ENCODE results near the gene CREG2. TPM values are rescaled to one million over a fixed set of nuclear protein-coding genes. Genes with fewer than 3 reads are reported as not detected.

Gene CREG2
- 1.3 and 2.4 TPM in 2 replicates for total RNA-seq (2022)
- Bru-seq, nascent RNA: percentile 23 among the genes with signal in this experiment
- percentile 26 among the genes with signal in this experiment for BruChase-seq, experiment 1, labeled RNA remaining after a 6-hour chase
- percentile 19 among the genes with signal in this experiment for BruChase-seq, experiment 2, labeled RNA remaining after a 2-hour chase
- long read RNA-seq, full-length matches to known transcripts: 2 of 3 reads
- long read RNA-seq, partial matches to known transcripts: 1 of 3 reads
- long read RNA-seq, other reads (novel, unspliced or antisense): 0 of 3 reads

GRCh38 chr2:101387151-101387834 is at the start of gene CREG2:
Gene CREG2, minus strand, starts transcription at chr2:101387503. Its CDS starts 46 bp downstream, at chr2:101387457.
- intact Hi-C loops (cut with micrococcal nuclease; ENCODE audit: unreplicated experiment): loop anchor here (1.0 to 10.0 kb wide), 2 partner anchors 45 to 112 kb away; no protein-coding TSS in a partner anchor
- no peaks in the 10 kb centered on the region for H3K9me3 Mint-ChIP-seq (ENCODE audit: low read depth, unreplicated experiment)
- peak; percentile 86 for DNase-seq
- peaks cover 16% of the 10 kb centered on the region for H3K36me3 Mint-ChIP-seq (ENCODE audit: insufficient read depth, unreplicated experiment)
- peaks cover 12% of the 10 kb centered on the region for H3K27me3 Mint-ChIP-seq (ENCODE audit: unreplicated experiment)
- CTCF ChIA-PET: interaction anchor here (0.5 to 3.2 kb wide), 10 partner anchors 9 to 612 kb away, joined by 3 to 16 read pairs (median 5); no protein-coding TSS in a partner anchor
- H3K27ac Mint-ChIP-seq (ENCODE audit: unreplicated experiment): no peak within 1 kb of the TSS
- no peaks in the 10 kb centered on the region for H3K4me1 Mint-ChIP-seq (ENCODE audit: low read depth, unreplicated experiment)
- H3K4me3 Mint-ChIP-seq (ENCODE audit: low read depth, unreplicated experiment): peak within 1 kb of the TSS; percentile 74
- BruUV-seq (replicated peaks): no TSS peak
- TF ChIP-seq, protein P1, sequence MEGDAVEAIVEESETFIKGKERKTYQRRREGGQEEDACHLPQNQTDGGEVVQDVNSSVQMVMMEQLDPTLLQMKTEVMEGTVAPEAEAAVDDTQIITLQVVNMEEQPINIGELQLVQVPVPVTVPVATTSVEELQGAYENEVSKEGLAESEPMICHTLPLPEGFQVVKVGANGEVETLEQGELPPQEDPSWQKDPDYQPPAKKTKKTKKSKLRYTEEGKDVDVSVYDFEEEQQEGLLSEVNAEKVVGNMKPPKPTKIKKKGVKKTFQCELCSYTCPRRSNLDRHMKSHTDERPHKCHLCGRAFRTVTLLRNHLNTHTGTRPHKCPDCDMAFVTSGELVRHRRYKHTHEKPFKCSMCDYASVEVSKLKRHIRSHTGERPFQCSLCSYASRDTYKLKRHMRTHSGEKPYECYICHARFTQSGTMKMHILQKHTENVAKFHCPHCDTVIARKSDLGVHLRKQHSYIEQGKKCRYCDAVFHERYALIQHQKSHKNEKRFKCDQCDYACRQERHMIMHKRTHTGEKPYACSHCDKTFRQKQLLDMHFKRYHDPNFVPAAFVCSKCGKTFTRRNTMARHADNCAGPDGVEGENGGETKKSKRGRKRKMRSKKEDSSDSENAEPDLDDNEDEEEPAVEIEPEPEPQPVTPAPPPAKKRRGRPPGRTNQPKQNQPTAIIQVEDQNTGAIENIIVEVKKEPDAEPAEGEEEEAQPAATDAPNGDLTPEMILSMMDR (IDR thresholded peaks at IDR 0.05; ENCODE audit: unreplicated experiment): no peak

DNA sequence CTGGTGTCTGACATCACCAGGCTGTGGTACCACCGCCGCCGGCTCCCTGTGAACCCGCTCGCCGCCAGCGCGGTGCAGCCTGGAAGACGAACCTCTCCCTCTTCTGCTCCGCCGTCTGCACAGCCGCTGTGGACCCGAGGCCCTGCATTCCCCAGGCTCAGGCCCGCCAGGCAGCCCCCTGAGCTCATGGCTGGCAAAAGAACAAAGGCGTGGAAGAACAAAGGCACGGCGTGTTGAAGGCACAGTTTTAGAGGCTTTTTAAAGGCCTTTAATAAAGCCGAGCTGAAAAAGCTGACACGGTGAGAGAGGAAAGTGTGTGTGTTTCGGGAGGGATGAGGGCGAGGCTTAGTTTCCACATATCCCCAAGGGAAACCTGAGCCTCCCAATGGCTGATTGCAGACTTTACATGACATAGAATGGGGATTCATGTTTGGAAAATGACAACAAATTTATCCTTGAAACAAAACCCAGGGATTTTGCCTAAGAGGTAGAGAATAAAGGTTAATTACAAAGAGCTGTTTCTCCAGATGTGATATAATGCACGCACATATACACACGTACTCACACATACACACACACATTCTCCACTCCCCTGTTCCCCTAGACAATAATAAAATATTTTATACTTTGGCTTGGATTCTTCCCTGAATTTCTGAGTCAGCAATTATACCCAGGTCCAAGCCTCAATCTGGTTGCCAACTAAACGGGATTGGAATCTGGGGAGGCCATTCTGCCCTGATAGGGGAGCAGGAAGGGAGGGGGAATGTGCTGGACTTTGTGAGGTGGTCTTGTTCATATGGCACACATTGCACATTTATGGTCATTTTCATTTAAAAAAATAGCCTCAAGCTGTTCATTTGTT is 47.9 kb upstream of the CREG2 start:
- Mint-ChIP-seq H3K4me3 (ENCODE audit: low read depth, unreplicated experiment) (no peak overlapping the region), H3K9me3 (ENCODE audit: low read depth, unreplicated experiment) (no peaks in the 10 kb centered on the region), H3K4me1 (ENCODE audit: low read depth, unreplicated experiment) (no peaks in the 10 kb centered on the region), H3K27ac (ENCODE audit: unreplicated experiment) (no peak overlapping the region), H3K27me3 (ENCODE audit: unreplicated experiment) (no peaks in the 10 kb centered on the region), H3K36me3 (ENCODE audit: insufficient read depth, unreplicated experiment) (no peaks in the 10 kb centered on the region)
- BruUV-seq (replicated peaks): no TSS peak
- no peak for DNase-seq
- TF ChIP-seq, protein P1 (IDR thresholded peaks at IDR 0.05; ENCODE audit: unreplicated experiment): no peak
- intact Hi-C loops (cut with micrococcal nuclease; ENCODE audit: unreplicated experiment): no loop called here
- CTCF ChIA-PET: no interaction called here

- intact Hi-C loops (cut with micrococcal nuclease; ENCODE audit: unreplicated experiment): no loop called here
- DNase-seq: no peak
- Mint-ChIP-seq H3K9me3 (ENCODE audit: low read depth, unreplicated experiment) (no peaks in the 10 kb centered on the region), H3K27ac (ENCODE audit: unreplicated experiment) (no peak overlapping the region), H3K27me3 (ENCODE audit: unreplicated experiment) (no peaks in the 10 kb centered on the region), H3K4me1 (ENCODE audit: low read depth, unreplicated experiment) (no peaks in the 10 kb centered on the region), H3K36me3 (ENCODE audit: insufficient read depth, unreplicated experiment) (no peaks in the 10 kb centered on the region), H3K4me3 (ENCODE audit: low read depth, unreplicated experiment) (no peak overlapping the region)
- no TSS peak for BruUV-seq (replicated peaks)
- TF ChIP-seq, protein P1 (IDR thresholded peaks at IDR 0.05; ENCODE audit: unreplicated experiment): no peak
- CTCF ChIA-PET: no interaction called here
Observed at GRCh38 chr2:101433465-101433864, 46.2 kb upstream of the CREG2 start.

DNA sequence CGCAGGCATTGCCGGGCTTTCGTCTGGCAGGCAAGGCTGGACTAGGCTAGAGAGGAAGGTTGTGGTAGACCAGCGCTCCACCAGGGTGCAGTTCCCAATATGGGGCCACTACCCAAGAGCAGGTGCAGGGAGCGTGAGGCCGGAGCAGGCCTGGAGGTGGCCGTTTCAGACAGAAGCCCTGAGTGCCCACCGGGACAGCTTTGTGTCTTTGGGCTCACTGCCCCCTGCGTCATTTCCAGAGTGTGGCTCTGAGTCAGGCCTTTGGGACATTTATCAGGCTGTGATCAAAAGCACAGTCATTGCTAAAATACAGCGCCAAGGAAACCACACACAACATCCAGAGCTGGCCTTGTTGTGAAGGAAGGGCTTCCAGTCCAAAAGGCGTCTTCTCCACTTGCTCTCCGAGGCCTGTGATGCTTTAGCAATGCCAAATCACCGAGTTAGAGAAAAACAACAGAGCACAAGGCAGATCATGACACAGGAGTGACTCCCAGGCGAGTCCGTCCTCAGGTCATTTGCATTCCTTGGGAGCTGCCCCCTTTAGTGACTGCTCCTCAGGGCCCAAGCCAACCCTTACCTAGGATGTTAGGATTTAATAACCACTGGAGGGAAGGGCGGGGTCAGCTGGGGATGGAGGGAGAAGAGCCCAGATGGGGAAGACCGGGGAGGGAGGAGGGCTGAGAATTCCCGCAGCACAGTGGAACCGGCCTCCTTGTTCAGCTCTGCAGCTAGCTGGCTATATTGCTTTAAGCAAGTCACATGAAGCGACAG is 45.3 kb upstream of the CREG2 start:
- Mint-ChIP-seq H3K4me3 (ENCODE audit: low read depth, unreplicated experiment) (no peak overlapping the region), H3K36me3 (ENCODE audit: insufficient read depth, unreplicated experiment) (no peaks in the 10 kb centered on the region), H3K4me1 (ENCODE audit: low read depth, unreplicated experiment) (no peaks in the 10 kb centered on the region), H3K9me3 (ENCODE audit: low read depth, unreplicated experiment) (no peaks in the 10 kb centered on the region), H3K27ac (ENCODE audit: unreplicated experiment) (no peak overlapping the region), H3K27me3 (ENCODE audit: unreplicated experiment) (no peaks in the 10 kb centered on the region)
- CTCF ChIA-PET: no interaction called here
- no TSS peak for BruUV-seq (replicated peaks)
- intact Hi-C loops (cut with micrococcal nuclease; ENCODE audit: unreplicated experiment): no loop called here
- TF ChIP-seq, protein P1 (IDR thresholded peaks at IDR 0.05; ENCODE audit: unreplicated experiment): no peak
- DNase-seq: no peak

All from Calu3 (cell line).